ENCODE results near the gene YWHAG. TPM values are rescaled to one million over a fixed set of nuclear protein-coding genes. Genes with fewer than 3 reads are reported as not detected.
"Not testable (repeated sequence)": the region's sequence is repeated elsewhere in the genome, so short reads cannot be mapped to it uniquely, and the experiment has no call there.

YWHAG gene
- total and polyA plus RNA-seq, 4 donors, result 72.6 to 669 (median 501) TPM

GRCh38 chr7:76292213-76292573 is 66.6 kb downstream of the YWHAG start:
- WGBS (ENCODE audit: insufficient coverage), result 45% methylated on average over 3 of the region's 5 CpGs
- peaks cover 42% of the 10 kb centered on the region for H3K4me1 ChIP-seq (ENCODE audit: control insufficient read depth, insufficient read depth, low read length)
- H3K9me3 ChIP-seq (ENCODE audit: control insufficient read depth, insufficient read depth, low read length), result no peaks in the 10 kb centered on the region
- H3K36me3 ChIP-seq (ENCODE audit: control insufficient read depth, insufficient read depth, low read length), result peaks cover 5% of the 10 kb centered on the region
- DNase-seq (ENCODE audit: low read depth in 4 of 6, low spot score in 6 of 6), result no peak
- H3K27ac ChIP-seq (ENCODE audit: low read depth, low read length), result peak overlapping the region; percentile 82
- no peaks in the 10 kb centered on the region for H3K27me3 ChIP-seq (ENCODE audit: control insufficient read depth, insufficient read depth, low read length)
- peak overlapping the region; percentile 24 for H3K4me3 ChIP-seq (ENCODE audit: low read depth, low read length)

- peaks cover 11% of the 10 kb centered on the region for H3K36me3 ChIP-seq (ENCODE audit: control insufficient read depth, insufficient read depth, low read length)
- H3K27ac ChIP-seq (ENCODE audit: low read depth, low read length), result peak overlapping the region; percentile 82
- H3K9me3 ChIP-seq (ENCODE audit: control insufficient read depth, insufficient read depth, low read length), result no peaks in the 10 kb centered on the region
- peak in 4 of 6 donors; percentile 72 to 94 (median 86) for DNase-seq (ENCODE audit: low read depth in 4 of 6, low spot score in 6 of 6)
- 24% methylated on average over 25 of the region's 30 CpGs for WGBS (ENCODE audit: insufficient coverage)
- H3K27me3 ChIP-seq (ENCODE audit: control insufficient read depth, insufficient read depth, low read length), result no peaks in the 10 kb centered on the region
- peaks cover 42% of the 10 kb centered on the region for H3K4me1 ChIP-seq (ENCODE audit: control insufficient read depth, insufficient read depth, low read length)
- H3K4me3 ChIP-seq (ENCODE audit: low read depth, low read length), result peak overlapping the region; percentile 24
Measured at GRCh38 chr7:76291351-76292212, 67.2 kb downstream of the YWHAG start.

GRCh38 chr7:76290847-76291350 is 67.9 kb downstream of the YWHAG start:
- not testable (repeated sequence) for DNase-seq (ENCODE audit: low read depth in 4 of 6, low spot score in 6 of 6); H3K9me3 ChIP-seq (ENCODE audit: control insufficient read depth, insufficient read depth, low read length); H3K4me3 ChIP-seq (ENCODE audit: low read depth, low read length); H3K27me3 ChIP-seq (ENCODE audit: control insufficient read depth, insufficient read depth, low read length)
- WGBS (ENCODE audit: insufficient coverage), result 92% methylated on average over 5 of the region's 6 CpGs
- peaks cover 43% of the 10 kb centered on the region for H3K4me1 ChIP-seq (ENCODE audit: control insufficient read depth, insufficient read depth, low read length)
- H3K36me3 ChIP-seq (ENCODE audit: control insufficient read depth, insufficient read depth, low read length), result peaks cover 18% of the 10 kb centered on the region
- H3K27ac ChIP-seq (ENCODE audit: low read depth, low read length), result peak overlapping the region; percentile 7

- peaks cover 6% of the 10 kb centered on the region for H3K27me3 ChIP-seq (ENCODE audit: control insufficient read depth, insufficient read depth, low read length)
- H3K27ac ChIP-seq (ENCODE audit: low read depth, low read length), result no peak overlapping the region
- H3K9me3 ChIP-seq (ENCODE audit: control insufficient read depth, insufficient read depth, low read length), result no peaks in the 10 kb centered on the region
- H3K4me1 ChIP-seq (ENCODE audit: control insufficient read depth, insufficient read depth, low read length), result peaks cover 29% of the 10 kb centered on the region
- no peak overlapping the region for H3K4me3 ChIP-seq (ENCODE audit: low read depth, low read length)
- peaks cover 40% of the 10 kb centered on the region for H3K36me3 ChIP-seq (ENCODE audit: control insufficient read depth, insufficient read depth, low read length)
- DNase-seq (ENCODE audit: low read depth in 4 of 6, low spot score in 6 of 6), result no peak
- 84% methylated on average over 10 of the region's 16 CpGs for WGBS (ENCODE audit: insufficient coverage)
Measured at GRCh38 chr7:76286842-76287403, 71.9 kb downstream of the YWHAG start.

GRCh38 chr7:76285604-76286374 is 73.0 kb downstream of the YWHAG start:
- Histone ChIP-seq H3K27ac (ENCODE audit: low read depth, low read length) (no peak overlapping the region), H3K27me3 (ENCODE audit: control insufficient read depth, insufficient read depth, low read length) (peaks cover 13% of the 10 kb centered on the region), H3K4me1 (ENCODE audit: control insufficient read depth, insufficient read depth, low read length) (peaks cover 22% of the 10 kb centered on the region), H3K9me3 (ENCODE audit: control insufficient read depth, insufficient read depth, low read length) (no peaks in the 10 kb centered on the region), H3K36me3 (ENCODE audit: control insufficient read depth, insufficient read depth, low read length) (peaks cover 40% of the 10 kb centered on the region), H3K4me3 (ENCODE audit: low read depth, low read length) (no peak overlapping the region)
- no peak for DNase-seq (ENCODE audit: low read depth in 4 of 6, low spot score in 6 of 6)
- 84% methylated on average over 26 of the region's 29 CpGs for WGBS (ENCODE audit: insufficient coverage)

GRCh38 chr7:76283254-76284159 is 75.3 kb downstream of the YWHAG start:
- peaks cover 17% of the 10 kb centered on the region for H3K4me1 ChIP-seq (ENCODE audit: control insufficient read depth, insufficient read depth, low read length)

GRCh38 chr7:76282344-76283253 is 76.2 kb downstream of the YWHAG start:
- H3K27ac ChIP-seq (ENCODE audit: low read depth, low read length), result no peak overlapping the region
- peak in 1 of 6 donors; percentile 33 for DNase-seq (ENCODE audit: low read depth in 4 of 6, low spot score in 6 of 6)

More at GRCh38 chr7:76283254-76284159, 75.3 kb downstream of the YWHAG start:
- Histone ChIP-seq H3K27ac (ENCODE audit: low read depth, low read length) (no peak overlapping the region), H3K27me3 (ENCODE audit: control insufficient read depth, insufficient read depth, low read length) (peaks cover 21% of the 10 kb centered on the region), H3K36me3 (ENCODE audit: control insufficient read depth, insufficient read depth, low read length) (peaks cover 40% of the 10 kb centered on the region), H3K4me3 (ENCODE audit: low read depth, low read length) (no peak overlapping the region), H3K9me3 (ENCODE audit: control insufficient read depth, insufficient read depth, low read length) (no peaks in the 10 kb centered on the region)
- WGBS (ENCODE audit: insufficient coverage), result 53% methylated on average over 11 of the region's 17 CpGs
- no peak for DNase-seq (ENCODE audit: low read depth in 4 of 6, low spot score in 6 of 6)

GRCh38 chr7:76281706-76282343 is 77.0 kb downstream of the YWHAG start:
- H3K4me1 ChIP-seq (ENCODE audit: control insufficient read depth, insufficient read depth, low read length), result peaks cover 17% of the 10 kb centered on the region
- peak overlapping the region; percentile 16 for H3K4me3 ChIP-seq (ENCODE audit: low read depth, low read length)
- DNase-seq (ENCODE audit: low read depth in 4 of 6, low spot score in 6 of 6), result no peak
- no peaks in the 10 kb centered on the region for H3K9me3 ChIP-seq (ENCODE audit: control insufficient read depth, insufficient read depth, low read length)
- no peak overlapping the region for H3K27ac ChIP-seq (ENCODE audit: low read depth, low read length)
- peaks cover 32% of the 10 kb centered on the region for H3K36me3 ChIP-seq (ENCODE audit: control insufficient read depth, insufficient read depth, low read length)
- H3K27me3 ChIP-seq (ENCODE audit: control insufficient read depth, insufficient read depth, low read length), result peaks cover 26% of the 10 kb centered on the region
- WGBS (ENCODE audit: insufficient coverage), result 1% methylated on average over 26 of the region's 36 CpGs

More at GRCh38 chr7:76282344-76283253, 76.2 kb downstream of the YWHAG start:
- Histone ChIP-seq H3K36me3 (ENCODE audit: control insufficient read depth, insufficient read depth, low read length) (peaks cover 39% of the 10 kb centered on the region), H3K4me1 (ENCODE audit: control insufficient read depth, insufficient read depth, low read length) (peaks cover 17% of the 10 kb centered on the region), H3K4me3 (ENCODE audit: low read depth, low read length) (peak overlapping the region; percentile 16), H3K27me3 (ENCODE audit: control insufficient read depth, insufficient read depth, low read length) (peaks cover 25% of the 10 kb centered on the region), H3K9me3 (ENCODE audit: control insufficient read depth, insufficient read depth, low read length) (no peaks in the 10 kb centered on the region)
- whole genome bisulfite sequencing (ENCODE audit: insufficient coverage), result 2% methylated on average over 89 of the region's 98 CpGs

Measured in spinal cord (tissue), 10 donors.